HepG2 (cell line): Measurements from ENCODE around the gene NEAT1. TPM values are rescaled to one million over a fixed set of nuclear protein-coding genes. Genes with fewer than 3 reads are reported as not detected.

Experiments used
- ADNP ChIP-seq: sonication (generic); formaldehyde crosslinking; IDR thresholded peaks from 2 replicates; pipeline ENCODE4 v1.4.0; 2020; ENCODE audit warnings: missing genetic modification reagents
- AFF4 ChIP-seq: sonication (generic); formaldehyde crosslinking; IDR thresholded peaks from 2 replicates; pipeline ENCODE4 v1.4.0; 2020; ENCODE audit warnings: missing genetic modification reagents
- AGO2 ChIP-seq: fragments of 200-400 bp; formaldehyde crosslinking; optimal IDR thresholded peaks from 2 replicates; pipeline ENCODE3; 2017; ENCODE audit warnings: mild to moderate bottlenecking, low read depth, low read length, moderate library complexity
- ASH2L ChIP-seq: fragments of 300-600, 200-600 bp; sonication (generic); IDR thresholded peaks from 2 replicates; pipeline ENCODE4 v1.7.0; 2017; ENCODE audit warnings: low read depth, mild to moderate bottlenecking, moderate library complexity, mixed read lengths, low read length; ENCODE audit not compliant: insufficient read length
- BCLAF1 ChIP-seq: fragments of 450-650 bp; IDR thresholded peaks from 2 replicates; pipeline ENCODE4 v1.6.1; 2017; ENCODE audit warnings: mild to moderate bottlenecking
- FOXJ3 ChIP-seq: sonication (generic); formaldehyde crosslinking; IDR thresholded peaks from 2 replicates; pipeline ENCODE4 v1.4.0; 2020; ENCODE audit warnings: missing genetic modification reagents, mild to moderate bottlenecking, borderline replicate concordance
- HOXA7 ChIP-seq: sonication (generic); formaldehyde crosslinking; IDR thresholded peaks from 2 replicates; pipeline ENCODE4 v1.8.1; 2022; ENCODE audit warnings: mild to moderate bottlenecking, missing genetic modification reagents, moderate library complexity
- JUNB ChIP-seq: sonication (generic); formaldehyde crosslinking; IDR thresholded peaks from 2 replicates; pipeline ENCODE4 v1.8.0; 2022; ENCODE audit warnings: missing genetic modification reagents, mild to moderate bottlenecking, borderline replicate concordance
- KDM6A ChIP-seq: IDR thresholded peaks from 2 replicates; pipeline ENCODE4 v1.6.1; 2016; ENCODE audit warnings: low read depth
- NR2C2 ChIP-seq: sonication (generic); formaldehyde crosslinking; IDR thresholded peaks from 2 replicates; pipeline ENCODE4 v1.4.0; 2020; ENCODE audit warnings: missing genetic modification reagents, mild to moderate bottlenecking, moderate library complexity, borderline replicate concordance
- POLR2A ChIP-seq, 2 experiments: IDR thresholded peaks; 2 replicates each; pipeline ENCODE4 v1.6.1; 2011; ENCODE audit warnings: low read depth in 2 of 2, low read length in 2 of 2, mild to moderate bottlenecking in 1 of 2, moderate library complexity in 1 of 2; ENCODE audit not compliant: insufficient read depth in 1 of 2
- RBM22 ChIP-seq: fragments of 200-400 bp; formaldehyde crosslinking; optimal IDR thresholded peaks from 2 replicates; pipeline ENCODE3; 2017; ENCODE audit warnings: mild to moderate bottlenecking, low read length, moderate library complexity
- RBM39 ChIP-seq: fragments of 200-400 bp; formaldehyde crosslinking; IDR thresholded peaks from one replicate; pipeline ENCODE4 v1.6.1; 2018; ENCODE audit warnings: antibody characterized with exemption, mild to moderate bottlenecking, low read depth, low read length; ENCODE audit not compliant: poor library complexity, severe bottlenecking
- SMAD1 ChIP-seq: sonication (generic); formaldehyde crosslinking; IDR thresholded peaks from 2 replicates; pipeline ENCODE4 v1.4.0; 2020; ENCODE audit warnings: missing genetic modification reagents, low read depth, mild to moderate bottlenecking, borderline replicate concordance
- ZNF124 ChIP-seq: sonication (generic); formaldehyde crosslinking; IDR thresholded peaks from 2 replicates; pipeline ENCODE4 v1.4.0; 2020; ENCODE audit warnings: missing genetic modification reagents
- ZNF224 ChIP-seq: sonication (generic); formaldehyde crosslinking; IDR thresholded peaks from 2 replicates; pipeline ENCODE4 v1.5.0; 2020; ENCODE audit warnings: mild to moderate bottlenecking, missing genetic modification reagents
- ZNF343 ChIP-seq: sonication (generic); formaldehyde crosslinking; IDR thresholded peaks from 2 replicates; pipeline ENCODE4 v1.4.0; 2020; ENCODE audit warnings: mild to moderate bottlenecking, missing genetic modification reagents
- ZNF350 ChIP-seq: sonication (generic); formaldehyde crosslinking; IDR thresholded peaks from 2 replicates; pipeline ENCODE4 v1.4.0; 2020; ENCODE audit warnings: mild to moderate bottlenecking, low read depth, missing genetic modification reagents, borderline replicate concordance
- ZNF552 ChIP-seq: sonication (generic); formaldehyde crosslinking; IDR thresholded peaks from 2 replicates; pipeline ENCODE4 v1.9.0; 2022; ENCODE audit warnings: missing genetic modification reagents, mild to moderate bottlenecking, borderline replicate concordance
- ZNF841 ChIP-seq: sonication (generic); formaldehyde crosslinking; IDR thresholded peaks from 2 replicates; pipeline ENCODE4 v1.8.1; 2023; ENCODE audit warnings: missing genetic modification reagents, borderline replicate concordance
- ZSCAN31 ChIP-seq: sonication (generic); formaldehyde crosslinking; IDR thresholded peaks from 2 replicates; pipeline ENCODE4 v1.5.0; 2020; ENCODE audit warnings: low read depth, mild to moderate bottlenecking, missing genetic modification reagents
- ZSCAN9 ChIP-seq: IDR thresholded peaks from 2 replicates; pipeline ENCODE4 v1.6.1; 2016; ENCODE audit warnings: borderline replicate concordance
- polyA plus RNA-seq, 8 experiments: library from polyadenylated mRNA; depleted of rRNA in 3 of 8; stranded (reverse) in 7 of 8; unstranded in 1 of 8; fragments of >200 nt; fragmentation: Illumina TruSeq in 4 of 8; extraction: Trizol in 4 of 8; gene quantifications; 2 replicates each; pipeline versions ENCODE4 v1.2.1 to v1.2.3, GENCODE V29; 2011 to 2016; ENCODE audit warnings: low read depth in 4 of 8, missing spikeins in 1 of 8, mixed read lengths in 1 of 8; ENCODE audit not compliant: insufficient read depth in 1 of 8
- total RNA-seq, 5 experiments: library from RNA; depleted of rRNA; stranded (reverse); fragments of >200 nt; fragmentation: Illumina TruSeq; extraction: Trizol; gene quantifications; 2 replicates each; pipeline ENCODE4 v1.2.3, GENCODE V29; 2016; ENCODE audit warnings: low read depth in 1 of 5
- TF ChIP-seq, protein P1 (sequence below): sonication (generic); formaldehyde crosslinking; IDR thresholded peaks from 2 replicates; pipeline ENCODE4 v1.4.0; 2020; ENCODE audit warnings: missing genetic modification reagents, mild to moderate bottlenecking, borderline replicate concordance

NEAT1 gene
- total and polyA plus RNA-seq, 2 of the 13 experiments (the other 11 are each of a cell fraction or from before 2014, with no cell fraction given): 20.5 to 41.2 TPM

GRCh38 chr11:65439331-65440181, 17.0 kb downstream of the NEAT1 start (continued):
- TF ChIP-seq SMAD1 (CRISPR knock-in tag): no peak
- no peak for TF ChIP-seq ZSCAN9 (CRISPR knock-in tag)
- no peak for TF ChIP-seq ZNF343
- no peak for TF ChIP-seq FOXJ3 (CRISPR knock-in tag)
- no peak for TF ChIP-seq ZNF841 (CRISPR knock-in tag)
- TF ChIP-seq, protein P1, sequence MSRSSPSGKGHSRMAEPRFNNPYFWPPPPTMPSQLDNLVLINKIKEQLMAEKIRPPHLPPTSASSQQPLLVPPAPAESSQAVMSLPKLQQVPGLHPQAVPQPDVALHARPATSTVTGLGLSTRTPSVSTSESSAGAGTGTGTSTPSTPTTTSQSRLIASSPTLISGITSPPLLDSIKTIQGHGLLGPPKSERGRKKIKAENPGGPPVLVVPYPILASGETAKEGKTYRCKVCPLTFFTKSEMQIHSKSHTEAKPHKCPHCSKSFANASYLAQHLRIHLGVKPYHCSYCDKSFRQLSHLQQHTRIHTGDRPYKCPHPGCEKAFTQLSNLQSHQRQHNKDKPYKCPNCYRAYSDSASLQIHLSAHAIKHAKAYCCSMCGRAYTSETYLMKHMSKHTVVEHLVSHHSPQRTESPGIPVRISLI: no peak
- peak; percentile 74 for TF ChIP-seq RBM22
- no peak for TF ChIP-seq ZNF552
- TF ChIP-seq POLR2A (IDR thresholded peaks at IDR 0.05; ENCODE audit: insufficient read depth in 1 of 2, low read depth in 2 of 2, low read length in 2 of 2): peak in 1 of 2 experiments; percentile 33; a peak in 3 of 4 replicates
- TF ChIP-seq ZNF224 (CRISPR knock-in tag): no peak
- TF ChIP-seq ZNF124 (CRISPR knock-in tag): no peak
- TF ChIP-seq ASH2L: no peak
- no peak for TF ChIP-seq JUNB (CRISPR knock-in tag)
- no peak for TF ChIP-seq RBM39
- TF ChIP-seq KDM6A (CRISPR knock-in tag): no peak
- TF ChIP-seq ZNF350: no peak
- TF ChIP-seq ADNP: no peak
- no peak for TF ChIP-seq NR2C2 (CRISPR knock-in tag)
- no peak for TF ChIP-seq HOXA7 (CRISPR knock-in tag)
- no peak for TF ChIP-seq BCLAF1
- peak; percentile 34; the same call in 1 of the 2 replicates for TF ChIP-seq AFF4
- TF ChIP-seq AGO2: peak; percentile 63
- TF ChIP-seq ZSCAN31 (CRISPR knock-in tag): no peak
